RWPE2 (cell line): ENCODE data around the gene FRRS1.

ENCODE experiments used
- ATAC-seq: fragments of 200-7000 bp; cut with Tn5 transposase; 3 replicates; pipeline ENCODE4 v1.9.1; 2021; ENCODE audit warnings: low read depth
- DNase-seq: peaks from one replicate; pipeline ENCODE4 v3.0.0-alpha.2; 2020; ENCODE audit warnings: low spot score
- H3K27ac ChIP-seq: fragments of 450-650 bp; 2 replicates; pipeline ENCODE4 v1.5.1; 2017; ENCODE audit warnings: mild to moderate bottlenecking; ENCODE audit not compliant: poor library complexity, severe bottlenecking
- H3K27me3 ChIP-seq: fragments of 250-450 bp; sonication (Bioruptor Pico); 2 replicates; pipeline ENCODE4 v1.5.1; 2021; ENCODE audit warnings: mild to moderate bottlenecking, moderate library complexity; ENCODE audit not compliant: insufficient read depth, poor library complexity, severe bottlenecking
- H3K36me3 ChIP-seq: fragments of 250-450 bp; sonication (Bioruptor Pico); 2 replicates; pipeline ENCODE4 v1.5.1; 2020; ENCODE audit warnings: low read depth, mild to moderate bottlenecking, moderate library complexity
- H3K4me1 ChIP-seq: fragments of 250-450 bp; sonication (Bioruptor Pico); 2 replicates; pipeline ENCODE4 v1.5.1; 2021; ENCODE audit warnings: mild to moderate bottlenecking, moderate library complexity; ENCODE audit not compliant: insufficient read depth, poor library complexity, severe bottlenecking
- H3K4me3 ChIP-seq: fragments of 250-450 bp; sonication (Bioruptor Pico); 2 replicates; pipeline ENCODE4 v1.5.1; 2021; ENCODE audit warnings: mild to moderate bottlenecking, moderate library complexity; ENCODE audit not compliant: severe bottlenecking
- H3K9me3 ChIP-seq: fragments of 250-450 bp; sonication (Bioruptor Pico); 2 replicates; pipeline ENCODE4 v1.5.1; 2021; ENCODE audit warnings: mild to moderate bottlenecking, moderate library complexity; ENCODE audit not compliant: severe bottlenecking
- CTCF ChIP-seq: fragments of 450-650 bp; IDR thresholded peaks from one replicate; pipeline ENCODE4 v1.5.1; 2017; ENCODE audit warnings: mild to moderate bottlenecking, moderate library complexity; ENCODE audit not compliant: poor library complexity, severe bottlenecking

The FRRS1 gene

GRCh38 chr1:99691175-99691574, 75.3 kb downstream of the FRRS1 start:
- no peak for ATAC-seq
- Histone ChIP-seq H3K9me3 (no peaks in the 10 kb centered on the region), H3K4me1 (no peaks in the 10 kb centered on the region), H3K36me3 (no peaks in the 10 kb centered on the region), H3K4me3 (no peak overlapping the region), H3K27me3 (no peaks in the 10 kb centered on the region), H3K27ac (no peak overlapping the region)
- no peak for TF ChIP-seq CTCF
- no peak for DNase-seq

DNA sequence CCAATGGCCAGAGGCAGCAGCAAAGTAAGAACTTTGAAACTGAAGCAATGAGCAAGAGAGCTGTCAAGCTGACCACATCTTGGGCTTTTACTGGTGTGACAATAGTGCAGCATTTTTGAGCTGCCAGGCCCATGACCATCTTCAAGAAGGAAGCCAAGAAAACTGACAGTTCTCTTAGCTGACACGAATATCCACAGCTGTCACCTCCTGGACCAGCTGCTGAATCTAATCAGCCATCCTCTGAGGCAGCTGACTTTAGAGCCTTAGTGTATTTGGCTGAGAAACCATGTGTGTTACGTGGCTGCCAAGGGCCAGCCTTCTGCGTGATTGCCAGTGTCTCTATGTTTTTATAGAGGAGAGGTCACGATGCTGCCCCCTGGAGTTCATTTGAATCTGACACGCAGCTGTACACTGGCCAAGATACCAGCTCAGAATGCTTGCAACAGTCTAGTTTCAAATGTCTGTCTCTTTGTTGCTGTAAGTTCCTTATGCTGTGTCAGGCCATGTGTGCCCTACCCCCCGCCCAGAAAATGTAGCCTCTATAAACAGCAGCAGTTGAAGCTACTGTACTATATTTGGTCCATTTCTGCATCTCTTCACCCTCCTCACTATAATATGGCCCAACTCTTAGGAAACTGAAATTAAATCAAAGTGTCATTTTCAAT, 80.8 kb downstream of the FRRS1 start:
- Histone ChIP-seq H3K36me3 (no peaks in the 10 kb centered on the region), H3K27me3 (no peaks in the 10 kb centered on the region), H3K9me3 (no peaks in the 10 kb centered on the region), H3K4me3 (no peak overlapping the region), H3K4me1 (no peaks in the 10 kb centered on the region), H3K27ac (no peak overlapping the region)
- DNase-seq = no peak
- peak; percentile 70 for TF ChIP-seq CTCF
- ATAC-seq = peak; percentile 86

DNA sequence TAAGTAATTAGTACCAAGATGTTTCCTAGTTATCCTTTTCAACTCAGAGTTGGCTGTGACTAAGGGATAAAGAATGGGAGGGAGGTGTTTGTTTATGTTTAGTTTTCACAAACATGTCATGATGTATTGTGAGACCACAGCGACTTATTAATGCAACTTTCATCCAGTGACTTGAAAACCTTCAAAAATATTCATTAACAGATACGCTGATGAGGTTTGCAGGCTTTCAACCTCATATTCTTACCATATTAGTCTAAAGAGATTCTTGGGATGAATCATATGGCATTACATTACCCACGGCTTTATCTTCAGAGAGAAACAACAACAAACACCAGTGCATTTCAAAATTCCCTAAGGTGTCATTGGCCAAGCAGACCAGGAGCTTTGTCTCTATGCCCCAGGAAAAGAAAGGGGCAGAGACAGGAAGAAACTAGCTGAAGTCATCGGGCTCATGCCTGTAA, 84.1 kb downstream of the FRRS1 start:
- H3K9me3 ChIP-seq = no peaks in the 10 kb centered on the region
- no peaks in the 10 kb centered on the region for H3K4me1 ChIP-seq
- no peak for TF ChIP-seq CTCF
- H3K4me3 ChIP-seq = no peak overlapping the region
- H3K27me3 ChIP-seq = no peaks in the 10 kb centered on the region
- DNase-seq = no peak
- H3K27ac ChIP-seq = no peak overlapping the region
- H3K36me3 ChIP-seq = no peaks in the 10 kb centered on the region
- peak; percentile 58 for ATAC-seq

DNA sequence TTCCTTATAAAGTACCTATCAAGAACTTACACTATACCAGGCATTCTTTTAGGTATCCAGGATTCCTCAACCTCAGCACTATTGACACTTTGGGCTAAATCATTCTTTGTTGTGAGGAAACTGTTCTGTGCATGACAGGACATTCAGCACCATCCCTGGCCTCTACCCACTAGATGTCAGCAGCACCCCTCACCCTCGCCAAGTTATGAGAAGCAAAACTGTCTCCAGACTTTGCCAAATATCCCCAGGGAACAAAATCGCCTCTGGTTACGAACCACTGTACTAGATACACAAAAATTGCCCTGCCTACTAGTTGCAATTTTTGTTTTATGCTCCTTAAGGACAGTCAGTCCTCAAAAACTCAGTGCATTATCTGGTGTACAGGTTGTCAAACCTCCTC, 84.9 kb downstream of the FRRS1 start:
- Histone ChIP-seq H3K9me3 (no peaks in the 10 kb centered on the region), H3K27ac (no peak overlapping the region), H3K36me3 (no peaks in the 10 kb centered on the region), H3K4me3 (no peak overlapping the region), H3K27me3 (no peaks in the 10 kb centered on the region), H3K4me1 (no peaks in the 10 kb centered on the region)
- ATAC-seq (no peak), DNase-seq (no peak)
- TF ChIP-seq CTCF = no peak

GRCh38 chr1:99680270-99680669, 86.2 kb downstream of the FRRS1 start:
- Histone ChIP-seq H3K27ac (no peak overlapping the region), H3K4me3 (no peak overlapping the region), H3K36me3 (no peaks in the 10 kb centered on the region), H3K9me3 (no peaks in the 10 kb centered on the region), H3K4me1 (no peaks in the 10 kb centered on the region), H3K27me3 (no peaks in the 10 kb centered on the region)
- DNase-seq = no peak
- peak; percentile 57; the same call in 1 of the 3 replicates for ATAC-seq
- TF ChIP-seq CTCF = no peak
